ENCODE data around the gene POLR1B. TPM values are rescaled to one million over a fixed set of nuclear protein-coding genes. Genes with fewer than 3 reads are reported as not detected.

The POLR1B gene
- polyA plus RNA-seq, 3 donors from 2014 or later, result 12.1 to 21.5 (median 17.1) TPM

DNA sequence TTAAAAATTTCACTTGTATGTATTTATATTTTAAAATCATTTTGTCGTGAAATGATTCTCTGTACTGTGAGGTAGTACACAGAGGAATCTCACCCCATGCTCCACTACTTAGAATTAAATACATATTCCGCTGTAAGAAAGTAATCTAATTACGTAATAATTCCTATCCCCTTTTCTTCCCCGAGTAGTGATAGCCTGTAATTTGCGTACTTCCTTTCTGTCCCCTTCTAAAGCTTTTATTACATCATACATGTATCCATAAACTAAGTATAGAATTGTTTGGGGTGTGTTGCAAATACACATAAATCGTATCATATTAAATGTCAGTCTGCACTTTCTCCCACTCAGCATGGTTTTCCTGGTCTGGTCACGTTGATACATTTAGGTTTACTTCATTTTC, 29.7 kb downstream of the POLR1B start:
- H3K9me3 Mint-ChIP-seq, result no peaks in the 10 kb centered on the region
- no peak for DNase-seq
- no peak overlapping the region for H3K4me3 Mint-ChIP-seq
- H3K27ac Mint-ChIP-seq, result no peak overlapping the region
- no peaks in the 10 kb centered on the region for H3K4me1 Mint-ChIP-seq
- H3K36me3 Mint-ChIP-seq, result peaks cover 61 to 81% (median 66%) of the 10 kb centered on the region in 3 donors
- H3K27me3 Mint-ChIP-seq (ENCODE audit: low read depth in 3 of 3), result no peaks in the 10 kb centered on the region

DNA sequence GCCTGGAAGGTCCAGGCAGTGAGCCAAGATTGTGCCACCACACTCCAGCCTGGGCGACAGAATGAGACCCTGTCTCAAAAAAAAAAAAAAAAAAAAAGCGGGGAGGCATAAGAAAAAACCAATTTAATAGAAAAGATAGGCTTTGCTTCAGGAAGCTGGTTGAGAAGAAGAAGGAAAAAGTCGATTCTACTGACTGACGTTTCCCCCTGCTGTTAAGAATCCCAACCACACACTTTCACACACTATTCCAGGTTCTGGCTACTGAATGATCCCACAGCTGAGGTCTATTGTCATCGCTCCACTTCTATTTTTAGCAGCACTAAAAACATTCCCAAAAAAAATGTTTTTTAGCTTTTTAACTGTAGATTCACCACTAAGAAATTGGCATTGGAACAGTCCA, 35.5 kb downstream of the POLR1B start:
- Mint-ChIP-seq H3K4me3 (no peak overlapping the region), H3K4me1 (peaks cover 1 to 2% of the 10 kb centered on the region in 2 donors), H3K27me3 (ENCODE audit: low read depth in 3 of 3) (no peaks in the 10 kb centered on the region), H3K27ac (no peak overlapping the region), H3K9me3 (no peaks in the 10 kb centered on the region), H3K36me3 (peaks cover 14 to 35% (median 21%) of the 10 kb centered on the region in 3 donors)
- DNase-seq, result no peak

DNA sequence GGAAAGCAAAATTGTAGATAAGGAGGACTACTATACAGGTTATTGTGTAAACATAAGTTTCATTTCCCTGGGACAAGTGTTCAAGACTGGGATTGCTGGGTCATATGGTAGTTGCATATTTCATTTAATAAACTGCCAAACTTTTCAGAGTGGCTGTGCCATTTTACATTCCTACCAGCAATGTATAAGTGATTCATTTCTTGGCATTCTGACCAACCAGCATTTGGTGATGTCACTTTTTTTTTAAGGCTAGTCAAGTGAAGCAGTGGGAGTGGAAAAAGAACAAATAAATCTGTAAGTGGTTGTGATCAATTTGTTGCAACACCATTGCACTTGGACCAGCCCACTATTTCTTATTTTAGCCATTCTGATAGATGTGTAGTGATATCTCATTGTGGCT, 37.0 kb downstream of the POLR1B start:
- Mint-ChIP-seq H3K4me3 (no peak overlapping the region), H3K27ac (no peak overlapping the region), H3K36me3 (peaks cover 13 to 24% (median 21%) of the 10 kb centered on the region in 3 donors), H3K27me3 (ENCODE audit: low read depth in 3 of 3) (peaks cover 0 to 6% (median 2%) of the 10 kb centered on the region in 3 donors), H3K9me3 (no peaks in the 10 kb centered on the region), H3K4me1 (peaks cover 12 to 17% of the 10 kb centered on the region in 2 donors)
- DNase-seq, result no peak

DNA sequence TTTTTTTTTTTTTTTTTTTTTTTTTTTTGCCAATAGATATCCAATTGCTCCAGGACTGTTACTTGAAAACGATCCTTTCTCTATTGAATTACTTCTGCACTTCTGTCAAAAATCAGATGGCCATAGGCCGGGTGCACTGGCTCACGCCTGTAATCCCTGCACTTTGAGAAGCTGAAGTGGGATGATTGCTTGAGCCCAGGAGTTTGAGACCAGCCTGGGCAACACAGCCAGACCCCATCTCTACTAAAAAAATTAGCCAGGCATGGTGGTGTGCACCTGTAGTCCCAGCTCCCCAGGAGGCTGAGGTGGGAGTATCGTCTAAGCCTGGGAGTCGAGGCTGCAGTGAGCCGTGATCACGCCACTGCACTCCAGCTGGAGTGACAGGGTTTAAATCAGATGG, 37.8 kb downstream of the POLR1B start:
- Mint-ChIP-seq H3K27me3 (ENCODE audit: low read depth in 3 of 3) (peaks cover 0 to 9% (median 6%) of the 10 kb centered on the region in 3 donors), H3K9me3 (no peaks in the 10 kb centered on the region), H3K4me1 (peaks cover 20 to 25% of the 10 kb centered on the region in 2 donors), H3K4me3 (no peak overlapping the region), H3K36me3 (peaks cover 13 to 18% (median 17%) of the 10 kb centered on the region in 3 donors), H3K27ac (no peak overlapping the region)
- no peak for DNase-seq

DNA sequence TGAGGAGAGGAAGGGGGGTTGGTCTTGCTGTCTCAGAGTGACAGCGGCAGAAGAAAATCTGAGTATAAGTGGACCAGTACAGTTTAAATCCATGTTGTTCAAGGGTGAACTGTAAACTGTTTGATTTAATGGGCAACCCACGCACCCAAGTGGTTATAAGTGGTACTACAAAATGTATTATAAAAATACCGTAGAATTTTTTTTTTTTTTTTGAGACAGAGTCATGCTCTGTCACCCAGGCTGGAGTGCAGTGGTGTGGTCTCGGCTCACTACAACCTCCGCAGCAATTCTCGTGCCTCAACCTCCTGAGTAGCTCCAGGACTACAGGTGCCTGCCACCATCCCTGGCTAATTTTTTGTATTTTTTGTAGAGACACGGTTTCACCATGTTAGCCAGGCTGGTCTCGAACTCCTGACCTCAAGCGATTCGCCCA, 40.1 kb downstream of the POLR1B start:
- H3K27ac Mint-ChIP-seq, result peak overlapping the region; percentile 4 to 97 (median 61)
- H3K36me3 Mint-ChIP-seq, result peaks cover 4 to 7% (median 6%) of the 10 kb centered on the region in 3 donors

DNA sequence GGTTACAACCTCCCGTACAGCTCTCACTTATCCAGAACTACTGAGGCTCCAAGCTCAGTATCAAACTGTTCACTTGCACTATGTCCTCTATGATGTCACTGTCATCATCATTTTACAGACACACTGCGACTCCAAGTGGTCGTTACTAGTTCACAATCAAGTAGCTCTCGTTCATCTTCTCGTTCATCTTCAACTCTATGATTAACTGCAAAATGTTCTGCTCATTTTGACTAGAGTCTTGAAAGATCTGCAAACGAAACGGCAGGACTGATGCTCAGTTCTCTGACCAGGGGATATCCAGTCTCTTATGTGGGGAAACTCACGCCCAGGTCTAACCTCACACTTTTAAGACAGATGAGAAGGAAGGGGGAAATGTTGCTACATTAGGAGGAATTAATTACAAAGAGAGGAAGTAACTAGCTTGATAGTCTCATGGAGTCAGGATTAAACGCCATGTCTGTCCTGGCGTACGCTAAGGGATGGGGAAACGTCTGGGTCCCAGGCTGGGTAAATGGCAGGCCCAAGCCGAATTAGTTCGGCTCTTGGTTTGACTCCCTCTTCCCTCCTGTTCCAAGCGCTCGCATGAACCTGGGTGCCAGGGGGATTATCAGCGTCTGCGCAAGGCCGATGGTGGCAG, 41.4 kb downstream of the POLR1B start:
- DNase-seq, result peak in 1 of 3 donors; percentile 6
- H3K27me3 Mint-ChIP-seq (ENCODE audit: low read depth in 3 of 3), result peaks cover 2 to 9% (median 6%) of the 10 kb centered on the region in 3 donors
- peak overlapping the region; percentile 94 to 99 (median 97) for H3K4me3 Mint-ChIP-seq
- H3K4me1 Mint-ChIP-seq, result peaks cover 35 to 42% of the 10 kb centered on the region in 2 donors
- H3K9me3 Mint-ChIP-seq, result no peaks in the 10 kb centered on the region
- H3K27ac Mint-ChIP-seq, result peak overlapping the region; percentile 95 to 99 (median 96)
- peaks cover 9 to 17% (median 9%) of the 10 kb centered on the region in 3 donors for H3K36me3 Mint-ChIP-seq

More for the DNA sequence above, 40.1 kb downstream of the POLR1B start:
- H3K4me1 Mint-ChIP-seq, result peaks cover 33 to 42% of the 10 kb centered on the region in 2 donors
- H3K27me3 Mint-ChIP-seq (ENCODE audit: low read depth in 3 of 3), result peaks cover 0 to 9% (median 6%) of the 10 kb centered on the region in 3 donors
- peak; percentile 55 to 66 (median 61) for DNase-seq
- no peaks in the 10 kb centered on the region for H3K9me3 Mint-ChIP-seq
- peak overlapping the region in 2 of 5 donors; percentile 10 to 24 for H3K4me3 Mint-ChIP-seq

DNA sequence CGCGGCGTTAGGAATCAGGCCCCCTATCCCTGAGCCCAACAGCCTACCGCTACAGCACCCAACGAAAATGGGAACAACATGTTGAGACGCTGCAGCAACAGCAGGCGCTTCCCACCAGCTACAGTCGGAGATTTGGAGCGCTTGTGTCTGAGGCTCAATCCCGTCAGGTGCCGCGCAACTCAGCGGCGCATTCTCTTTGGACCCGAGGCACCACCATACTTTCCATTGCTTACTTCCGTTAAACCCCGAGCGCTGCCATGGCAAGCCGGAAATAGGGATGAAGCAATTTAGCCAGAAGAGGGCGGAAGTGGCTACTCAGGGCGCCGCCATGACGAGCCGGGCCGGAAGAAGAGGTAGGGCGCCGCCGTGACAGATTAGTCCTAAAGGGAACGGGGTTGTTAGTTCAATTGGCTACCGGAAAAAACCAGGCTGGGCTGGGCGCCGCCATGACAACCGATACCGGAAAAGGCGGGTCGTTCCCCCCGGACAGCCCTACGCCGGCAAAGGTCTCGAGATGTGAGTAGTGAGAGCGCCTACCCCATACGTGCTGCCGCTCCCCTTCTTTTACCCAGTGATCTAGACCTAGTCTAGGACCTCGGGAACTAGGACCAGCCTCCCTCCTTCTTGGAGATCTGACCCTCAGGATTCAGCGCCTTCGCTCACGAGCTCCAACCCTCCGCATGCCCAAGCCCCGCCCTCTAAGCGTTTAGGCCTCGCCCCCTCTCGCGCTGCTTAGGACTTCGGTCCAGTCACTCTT, 42.0 kb downstream of the POLR1B start, which contains the start of gene CHCHD5:
CHCHD5 (plus strand) TSS at position 476 of the 757 bp plus-strand sequence; CDS start at position 515, 39 bp downstream.
- Mint-ChIP-seq H3K36me3 (peaks cover 9 to 17% (median 9%) of the 10 kb centered on the region in 3 donors), H3K4me1 (peaks cover 35 to 42% of the 10 kb centered on the region in 2 donors)

DNA sequence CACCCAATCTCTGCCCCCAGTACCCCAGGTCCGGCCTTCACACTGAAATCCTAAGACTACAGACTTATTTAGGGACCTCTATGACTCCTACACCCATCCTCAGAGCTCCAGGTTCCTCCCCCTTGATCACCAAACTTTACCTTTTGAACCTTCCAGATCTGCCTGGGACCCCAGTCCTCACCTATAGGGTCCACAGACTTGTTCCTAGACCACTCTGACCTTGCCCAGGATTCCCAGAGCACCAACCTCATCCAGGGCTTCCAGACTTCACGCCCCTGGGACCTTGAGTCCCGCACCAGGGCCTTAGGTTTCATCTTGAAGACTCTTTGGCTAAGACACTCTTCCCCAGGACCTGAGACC, 42.6 kb downstream of the POLR1B start:
- Mint-ChIP-seq H3K27ac (peak overlapping the region; percentile 95 to 99 (median 96)), H3K36me3 (peaks cover 9 to 17% (median 9%) of the 10 kb centered on the region in 3 donors), H3K4me1 (peaks cover 35 to 42% of the 10 kb centered on the region in 2 donors), H3K27me3 (ENCODE audit: low read depth in 3 of 3) (peaks cover 2 to 9% (median 6%) of the 10 kb centered on the region in 3 donors), H3K4me3 (peak overlapping the region; percentile 94 to 99 (median 97)), H3K9me3 (no peaks in the 10 kb centered on the region)
- DNase-seq, result no peak

More for the DNA sequence above, 42.0 kb downstream of the POLR1B start, which contains the start of gene CHCHD5:
- peak within 1 kb of the TSS; percentile 94 to 99 (median 97) for H3K4me3 Mint-ChIP-seq
- peak; percentile 94 to 96 (median 95) for DNase-seq
- peak within 1 kb of the TSS; percentile 95 to 99 (median 96) for H3K27ac Mint-ChIP-seq
- no peaks in the 10 kb centered on the region for H3K9me3 Mint-ChIP-seq
- H3K27me3 Mint-ChIP-seq (ENCODE audit: low read depth in 3 of 3), result peaks cover 2 to 9% (median 6%) of the 10 kb centered on the region in 3 donors

DNA sequence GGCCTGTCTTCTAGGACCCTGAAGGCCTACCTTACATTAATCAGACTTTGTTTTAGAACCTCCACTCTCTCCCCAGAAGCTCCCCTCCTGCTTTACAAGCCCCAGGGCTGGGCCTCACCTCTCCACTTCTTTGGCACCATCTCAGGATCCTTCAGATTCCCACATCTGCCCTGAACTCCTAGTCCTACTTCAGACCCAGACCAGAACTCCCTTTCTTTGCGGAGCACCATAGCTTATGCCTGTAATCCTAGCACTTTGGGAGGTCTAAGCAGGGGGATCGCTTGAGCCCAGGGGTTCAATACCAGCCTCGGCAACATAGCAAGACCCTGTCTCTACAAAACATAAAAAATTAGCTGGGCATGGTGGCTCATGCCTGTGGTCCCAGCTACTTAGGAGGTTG, 43.1 kb downstream of the POLR1B start:
- H3K27ac Mint-ChIP-seq, result peak overlapping the region; percentile 95 to 99 (median 96)
- peaks cover 2 to 9% (median 6%) of the 10 kb centered on the region in 3 donors for H3K27me3 Mint-ChIP-seq (ENCODE audit: low read depth in 3 of 3)
- peaks cover 35 to 42% of the 10 kb centered on the region in 2 donors for H3K4me1 Mint-ChIP-seq
- H3K4me3 Mint-ChIP-seq, result peak overlapping the region; percentile 94 to 99 (median 97)
- DNase-seq, result no peak
- H3K9me3 Mint-ChIP-seq, result no peaks in the 10 kb centered on the region
- H3K36me3 Mint-ChIP-seq, result peaks cover 9 to 20% (median 9%) of the 10 kb centered on the region in 3 donors

DNA sequence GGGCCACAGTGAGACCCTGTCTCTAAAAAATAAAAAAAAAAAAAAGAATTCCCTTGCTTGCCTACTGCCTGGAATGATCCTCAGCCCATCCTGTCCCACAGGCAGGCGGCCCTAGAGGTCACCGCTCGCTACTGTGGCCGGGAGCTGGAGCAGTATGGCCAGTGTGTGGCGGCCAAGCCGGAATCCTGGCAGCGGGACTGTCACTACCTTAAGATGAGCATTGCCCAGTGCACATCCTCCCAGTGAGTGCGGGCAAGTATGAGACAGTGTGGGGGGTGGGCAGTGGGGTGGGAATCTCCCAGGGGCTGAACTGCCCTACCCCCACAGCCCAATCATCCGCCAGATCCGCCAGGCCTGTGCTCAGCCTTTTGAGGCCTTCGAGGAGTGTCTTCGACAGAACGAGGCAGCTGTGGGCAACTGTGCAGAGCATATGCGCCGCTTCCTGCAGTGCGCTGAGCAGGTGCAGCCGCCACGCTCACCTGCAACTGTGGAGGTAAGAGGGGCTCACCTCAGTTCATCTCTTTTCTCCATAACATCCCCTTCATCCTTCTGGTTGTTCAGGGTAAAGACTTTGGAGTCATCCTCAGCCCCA, 43.7 kb downstream of the POLR1B start:
- peaks cover 9 to 20% (median 9%) of the 10 kb centered on the region in 3 donors for H3K36me3 Mint-ChIP-seq
- H3K27me3 Mint-ChIP-seq (ENCODE audit: low read depth in 3 of 3), result peaks cover 2 to 9% (median 6%) of the 10 kb centered on the region in 3 donors
- H3K4me1 Mint-ChIP-seq, result peaks cover 35 to 42% of the 10 kb centered on the region in 2 donors
- H3K27ac Mint-ChIP-seq, result peak overlapping the region in 3 of 6 donors; percentile 67 to 96 (median 74)
- H3K9me3 Mint-ChIP-seq, result no peaks in the 10 kb centered on the region
- no peak for DNase-seq
- H3K4me3 Mint-ChIP-seq, result peak overlapping the region; percentile 19 to 99 (median 64)

DNA sequence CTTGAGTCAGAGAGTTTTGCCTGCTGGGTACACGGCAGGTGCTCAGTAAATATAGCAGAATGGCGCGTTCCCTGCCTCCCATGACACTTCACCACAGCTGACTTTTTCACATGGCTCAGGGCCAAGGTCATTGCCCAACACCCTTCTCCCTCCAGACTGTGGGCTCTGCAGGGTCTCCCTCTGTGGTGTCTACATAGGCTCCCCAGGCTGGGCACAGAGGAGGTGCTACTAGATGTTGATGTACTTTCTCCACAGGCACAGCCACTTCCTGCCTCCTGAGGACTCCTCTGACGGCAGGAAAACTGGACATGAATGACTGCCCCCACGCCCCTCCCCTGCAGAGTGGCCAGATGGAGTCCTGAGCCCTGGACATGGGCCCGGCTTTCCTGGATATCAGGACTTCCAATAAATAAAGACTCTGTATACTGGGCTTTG, 46.4 kb downstream of the POLR1B start:
- peaks cover 2 to 7% (median 6%) of the 10 kb centered on the region in 3 donors for H3K27me3 Mint-ChIP-seq (ENCODE audit: low read depth in 3 of 3)
- H3K4me1 Mint-ChIP-seq, result peaks cover 29 to 32% of the 10 kb centered on the region in 2 donors
- H3K36me3 Mint-ChIP-seq, result peaks cover 12 to 27% (median 16%) of the 10 kb centered on the region in 3 donors
- H3K4me3 Mint-ChIP-seq, result no peak overlapping the region
- no peaks in the 10 kb centered on the region for H3K9me3 Mint-ChIP-seq
- H3K27ac Mint-ChIP-seq, result no peak overlapping the region
- no peak for DNase-seq

DNA sequence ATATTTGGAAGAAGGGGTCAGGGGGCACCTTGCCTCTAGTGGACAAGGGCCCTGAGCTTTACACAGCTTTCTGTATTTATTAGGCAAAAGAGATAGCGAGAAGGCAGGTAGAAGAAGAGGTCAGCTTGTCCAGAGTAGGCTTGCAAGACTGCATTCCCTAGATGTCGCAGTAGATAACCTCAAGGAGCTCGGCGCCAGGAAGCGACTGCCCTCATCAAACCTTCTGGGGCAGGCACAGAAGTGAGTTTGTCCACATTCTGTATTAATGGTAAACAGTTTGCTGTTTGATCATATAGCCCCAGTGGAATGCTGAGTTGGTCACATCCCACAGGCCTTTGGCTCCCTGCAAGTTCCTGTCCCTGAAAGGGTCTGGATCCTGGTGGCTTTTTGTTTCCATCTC, 49.1 kb downstream of the POLR1B start:
- no peak overlapping the region for H3K4me3 Mint-ChIP-seq
- no peaks in the 10 kb centered on the region for H3K9me3 Mint-ChIP-seq
- no peak for DNase-seq
- H3K36me3 Mint-ChIP-seq, result peaks cover 16 to 31% (median 22%) of the 10 kb centered on the region in 3 donors
- H3K27ac Mint-ChIP-seq, result peak overlapping the region in 1 of 6 donors; percentile 74
- peaks cover 0 to 2% (median 0%) of the 10 kb centered on the region in 3 donors for H3K27me3 Mint-ChIP-seq (ENCODE audit: low read depth in 3 of 3)
- H3K4me1 Mint-ChIP-seq, result peaks cover 7 to 8% of the 10 kb centered on the region in 2 donors

DNA sequence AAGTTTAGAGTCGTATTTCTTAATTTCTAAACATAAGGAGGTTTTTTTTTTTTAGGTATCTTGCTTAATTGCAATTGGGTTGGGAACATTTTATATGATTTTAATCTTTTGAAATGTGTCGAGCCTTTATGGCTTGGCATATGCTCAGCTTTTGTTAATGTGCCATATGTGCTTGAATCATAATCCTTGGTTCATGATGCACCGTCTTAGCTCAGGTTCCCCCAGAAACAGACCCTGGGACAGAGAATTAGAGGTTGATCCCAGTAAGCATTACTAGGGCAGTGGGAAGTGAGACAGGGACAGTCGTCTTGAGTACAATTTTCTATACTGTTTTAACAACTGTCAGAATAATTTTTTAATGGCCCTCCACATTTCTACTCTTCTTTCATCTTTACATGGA, 51.5 kb downstream of the POLR1B start:
- H3K9me3 Mint-ChIP-seq, result no peaks in the 10 kb centered on the region
- no peak overlapping the region for H3K4me3 Mint-ChIP-seq
- peaks cover 9 to 18% (median 15%) of the 10 kb centered on the region in 3 donors for H3K36me3 Mint-ChIP-seq
- peak overlapping the region in 1 of 6 donors; percentile 37 for H3K27ac Mint-ChIP-seq
- no peak for DNase-seq
- H3K27me3 Mint-ChIP-seq (ENCODE audit: low read depth in 3 of 3), result no peaks in the 10 kb centered on the region
- H3K4me1 Mint-ChIP-seq, result no peaks in the 10 kb centered on the region
